ENCODE results near the gene CD2.

DNA sequence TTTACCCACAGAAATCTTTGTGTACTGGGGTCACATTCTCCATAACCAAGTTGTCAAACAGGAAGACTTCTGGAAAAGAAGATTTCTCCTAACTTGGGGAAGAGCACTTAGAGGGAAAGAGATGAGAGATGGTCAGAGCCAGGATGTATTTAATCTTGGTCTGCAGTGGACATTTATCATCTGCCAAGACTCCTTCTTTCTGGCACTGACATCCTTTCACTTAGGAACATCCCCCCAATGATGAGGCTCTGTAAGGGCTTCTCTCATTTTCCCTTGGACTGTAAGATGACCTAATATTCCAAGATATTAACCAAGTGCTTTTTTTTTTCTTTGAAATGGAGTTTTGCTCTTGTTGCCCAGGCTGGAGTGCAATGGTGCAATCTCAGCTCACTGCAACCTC, 47.4 kb upstream of the CD2 start:
- TF ChIP-seq, protein P1, sequence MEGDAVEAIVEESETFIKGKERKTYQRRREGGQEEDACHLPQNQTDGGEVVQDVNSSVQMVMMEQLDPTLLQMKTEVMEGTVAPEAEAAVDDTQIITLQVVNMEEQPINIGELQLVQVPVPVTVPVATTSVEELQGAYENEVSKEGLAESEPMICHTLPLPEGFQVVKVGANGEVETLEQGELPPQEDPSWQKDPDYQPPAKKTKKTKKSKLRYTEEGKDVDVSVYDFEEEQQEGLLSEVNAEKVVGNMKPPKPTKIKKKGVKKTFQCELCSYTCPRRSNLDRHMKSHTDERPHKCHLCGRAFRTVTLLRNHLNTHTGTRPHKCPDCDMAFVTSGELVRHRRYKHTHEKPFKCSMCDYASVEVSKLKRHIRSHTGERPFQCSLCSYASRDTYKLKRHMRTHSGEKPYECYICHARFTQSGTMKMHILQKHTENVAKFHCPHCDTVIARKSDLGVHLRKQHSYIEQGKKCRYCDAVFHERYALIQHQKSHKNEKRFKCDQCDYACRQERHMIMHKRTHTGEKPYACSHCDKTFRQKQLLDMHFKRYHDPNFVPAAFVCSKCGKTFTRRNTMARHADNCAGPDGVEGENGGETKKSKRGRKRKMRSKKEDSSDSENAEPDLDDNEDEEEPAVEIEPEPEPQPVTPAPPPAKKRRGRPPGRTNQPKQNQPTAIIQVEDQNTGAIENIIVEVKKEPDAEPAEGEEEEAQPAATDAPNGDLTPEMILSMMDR (IDR thresholded peaks at IDR 0.05; ENCODE audit: borderline replicate concordance, extremely low read depth, low read length, poor library complexity, severe bottlenecking): no peak
- no peak for TF ChIP-seq EZH2 (IDR thresholded peaks at IDR 0.05; ENCODE audit: borderline replicate concordance, low read depth, low read length, severe bottlenecking)
